Measurements from ENCODE around the gene TRAPPC6A.

DNA sequence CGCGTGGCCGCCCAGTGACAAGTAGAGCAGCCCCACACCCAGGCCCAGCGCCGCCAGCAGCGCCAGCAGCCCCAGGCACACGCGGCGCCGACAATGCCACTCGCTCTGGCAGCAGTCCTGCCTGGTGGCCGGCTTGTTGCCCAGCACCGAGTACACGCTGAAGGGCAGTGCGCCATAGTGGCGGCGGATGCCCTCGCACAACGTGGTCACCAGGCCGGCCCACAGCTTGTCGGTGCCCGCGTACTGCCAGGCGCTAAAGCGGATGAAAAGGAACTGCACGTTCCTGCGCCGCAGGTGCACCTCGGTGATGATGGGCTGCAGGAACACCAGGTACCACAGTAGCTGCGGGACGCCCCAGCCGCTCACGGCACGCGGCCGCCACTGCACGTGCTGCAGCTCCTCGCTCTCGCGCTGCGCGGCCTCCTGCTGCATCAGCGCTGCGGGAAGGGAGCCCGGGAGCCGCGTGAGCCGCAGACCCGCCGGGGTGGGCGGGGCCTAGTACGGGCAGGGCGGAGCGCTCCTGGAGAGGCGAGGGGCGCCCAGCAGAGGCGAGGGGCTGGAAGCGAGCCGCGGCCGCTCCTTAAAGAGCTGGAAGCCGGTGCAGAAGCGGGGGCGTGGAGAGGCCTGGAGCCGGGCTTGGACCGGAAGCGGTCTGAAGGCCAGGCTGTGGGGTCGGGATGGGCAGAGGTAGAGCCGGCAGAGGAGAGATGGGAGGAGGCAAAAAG is 24.5 kb downstream of the TRAPPC6A start:
- TF ChIP-seq SP1 (CRISPR knock-in tag; IDR thresholded peaks at IDR 0.05), result no peak
- no peak; a peak in 1 of 4 replicates for TF ChIP-seq MAZ (CRISPR knock-in tag; conservative IDR thresholded peaks at IDR 0.05 in 1 of 2, IDR thresholded peaks at IDR 0.05 in 1 of 2)
- TF ChIP-seq ATF1 (CRISPR knock-in tag; IDR thresholded peaks at IDR 0.05), result no peak
- TF ChIP-seq ATF1 (tag; IDR thresholded peaks at IDR 0.05), result no peak
- TF ChIP-seq ZFP91 (CRISPR knock-in tag; IDR thresholded peaks at IDR 0.05), result no peak
- TF ChIP-seq SMARCC2 (IDR thresholded peaks at IDR 0.05; ENCODE audit: low read depth), result no peak
- TF ChIP-seq SMAD1 (IDR thresholded peaks at IDR 0.05; ENCODE audit: low read depth, low read length, partially characterized antibody), result no peak
- TF ChIP-seq PURB (CRISPR knock-in tag; IDR thresholded peaks at IDR 0.05; ENCODE audit: low read depth), result no peak
- TF ChIP-seq ELF2 (CRISPR knock-in tag; IDR thresholded peaks at IDR 0.05), result no peak

Data from K562 (cell line).